ENCODE measurements around the gene FANCE. TPM values are rescaled to one million over a fixed set of nuclear protein-coding genes. Genes with fewer than 3 reads are reported as not detected.

The FANCE gene
- total RNA-seq, 1 experiment from 2014 or later, result 13.3 TPM

GRCh38 chr6:35457907-35458306 is 5.8 kb downstream of the FANCE start:
- no peaks in the 10 kb centered on the region for H3K27me3 Mint-ChIP-seq (ENCODE audit: insufficient read depth, unreplicated experiment)
- H3K36me3 Mint-ChIP-seq (ENCODE audit: insufficient read depth, unreplicated experiment), result peaks cover 66% of the 10 kb centered on the region
- H3K27ac Mint-ChIP-seq (ENCODE audit: low read depth, unreplicated experiment), result no peak overlapping the region
- intact Hi-C loops (cut with micrococcal nuclease), result no loop called here
- H3K4me1 Mint-ChIP-seq (ENCODE audit: insufficient read depth, unreplicated experiment), result peaks cover 21% of the 10 kb centered on the region
- DNase-seq (ENCODE audit: unreplicated experiment), result no peak
- ChIA-PET POLR2A (interaction anchor here (0.5 to 8.8 kb wide), 3 partner anchors 12 to 726 kb away, joined by 3 to 198 read pairs (median 4); partner anchors contain the start of gene RPL10A), CTCF (interaction anchor here (0.6 to 3.4 kb wide), 5 partner anchors 9 to 355 kb away, joined by 3 to 20 read pairs (median 3); no protein-coding TSS in a partner anchor)
- no TSS peak for BruUV-seq (replicated peaks)
- H3K4me3 Mint-ChIP-seq (ENCODE audit: unreplicated experiment), result no peak overlapping the region
- no peaks in the 10 kb centered on the region for H3K9me3 Mint-ChIP-seq (ENCODE audit: unreplicated experiment)
- no peak for TF ChIP-seq CTCF (IDR thresholded peaks at IDR 0.05; ENCODE audit: unreplicated experiment)

GRCh38 chr6:35461270-35461669 is 9.1 kb downstream of the FANCE start:
- Mint-ChIP-seq H3K9me3 (ENCODE audit: unreplicated experiment) (no peaks in the 10 kb centered on the region), H3K27ac (ENCODE audit: low read depth, unreplicated experiment) (no peak overlapping the region), H3K36me3 (ENCODE audit: insufficient read depth, unreplicated experiment) (peaks cover 75% of the 10 kb centered on the region), H3K4me1 (ENCODE audit: insufficient read depth, unreplicated experiment) (no peaks in the 10 kb centered on the region), H3K27me3 (ENCODE audit: insufficient read depth, unreplicated experiment) (no peaks in the 10 kb centered on the region), H3K4me3 (ENCODE audit: unreplicated experiment) (no peak overlapping the region)
- CTCF ChIA-PET, result no interaction called here
- TF ChIP-seq CTCF (IDR thresholded peaks at IDR 0.05; ENCODE audit: unreplicated experiment), result no peak
- DNase-seq (ENCODE audit: unreplicated experiment), result no peak
- intact Hi-C loops (cut with micrococcal nuclease), result no loop called here
- POLR2A ChIA-PET, result no interaction called here
- BruUV-seq (replicated peaks), result no TSS peak

- no peak for TF ChIP-seq CTCF (IDR thresholded peaks at IDR 0.05; ENCODE audit: unreplicated experiment)
- no TSS peak for BruUV-seq (replicated peaks)
- H3K36me3 Mint-ChIP-seq (ENCODE audit: insufficient read depth, unreplicated experiment), result peaks cover 74% of the 10 kb centered on the region
- POLR2A ChIA-PET, result interaction anchor here (0.6 to 1.0 kb wide), 3 partner anchors 9 to 330 kb away, joined by 3 to 4 read pairs (median 4); no protein-coding TSS in a partner anchor
- no peaks in the 10 kb centered on the region for H3K4me1 Mint-ChIP-seq (ENCODE audit: insufficient read depth, unreplicated experiment)
- CTCF ChIA-PET, result interaction anchor here (0.5 to 0.6 kb wide), 3 partner anchors 12 to 162 kb away, joined by 3 to 6 read pairs (median 5); no protein-coding TSS in a partner anchor
- intact Hi-C loops (cut with micrococcal nuclease), result no loop called here
- H3K4me3 Mint-ChIP-seq (ENCODE audit: unreplicated experiment), result no peak overlapping the region
- H3K9me3 Mint-ChIP-seq (ENCODE audit: unreplicated experiment), result no peaks in the 10 kb centered on the region
- H3K27ac Mint-ChIP-seq (ENCODE audit: low read depth, unreplicated experiment), result no peak overlapping the region
- H3K27me3 Mint-ChIP-seq (ENCODE audit: insufficient read depth, unreplicated experiment), result no peaks in the 10 kb centered on the region
- no peak for DNase-seq (ENCODE audit: unreplicated experiment)
These were observed 11.2 kb downstream of the FANCE start for GRCh38 chr6:35463292-35463691.

- TF ChIP-seq CTCF (IDR thresholded peaks at IDR 0.05; ENCODE audit: unreplicated experiment), result no peak
These were observed 13.5 kb downstream of the FANCE start for GRCh38 chr6:35465646-35466045.

More at GRCh38 chr6:35465646-35466045, 13.5 kb downstream of the FANCE start:
- CTCF ChIA-PET, result interaction anchor here (0.7 to 4.0 kb wide), 6 partner anchors 11 to 172 kb away, joined by 3 to 22 read pairs (median 10); partner anchors contain the start of gene DEF6
- Mint-ChIP-seq H3K27ac (ENCODE audit: low read depth, unreplicated experiment) (no peak overlapping the region), H3K4me1 (ENCODE audit: insufficient read depth, unreplicated experiment) (peaks cover 10% of the 10 kb centered on the region), H3K36me3 (ENCODE audit: insufficient read depth, unreplicated experiment) (peaks cover 75% of the 10 kb centered on the region), H3K27me3 (ENCODE audit: insufficient read depth, unreplicated experiment) (no peaks in the 10 kb centered on the region), H3K9me3 (ENCODE audit: unreplicated experiment) (no peaks in the 10 kb centered on the region), H3K4me3 (ENCODE audit: unreplicated experiment) (no peak overlapping the region)
- intact Hi-C loops (cut with micrococcal nuclease), result no loop called here
- no TSS peak for BruUV-seq (replicated peaks)
- no peak for DNase-seq (ENCODE audit: unreplicated experiment)
- POLR2A ChIA-PET, result interaction anchor here (0.6 to 10.3 kb wide), 3 partner anchors 9 to 122 kb away, joined by 3 to 198 read pairs (median 4); partner anchors contain the start of gene FANCE
